GM12801 (cell line): ENCODE data around the gene ASXL2.

ENCODE experiments used
- CTCF ChIP-seq: IDR thresholded peaks from one replicate; pipeline ENCODE4 v1.5.1; 2011; ENCODE audit warnings: control low read depth; ENCODE audit not compliant: insufficient read length; ENCODE audit errors: extremely low read depth

Gene ASXL2

GRCh38 chr2:25805987-25806386 lies 72.3 kb downstream of the ASXL2 start:
- no peak for TF ChIP-seq CTCF

- no peak for TF ChIP-seq CTCF
These were observed 73.9 kb downstream of the ASXL2 start for GRCh38 chr2:25804338-25804737.

- TF ChIP-seq CTCF: no peak
These were observed 79.0 kb downstream of the ASXL2 start for GRCh38 chr2:25799301-25799700.

- no peak for TF ChIP-seq CTCF
These were observed 80.4 kb downstream of the ASXL2 start for GRCh38 chr2:25797620-25798488.

GRCh38 chr2:25794544-25795276 lies 83.6 kb downstream of the ASXL2 start:
- no peak for TF ChIP-seq CTCF

- no peak for TF ChIP-seq CTCF
These were observed 88.1 kb downstream of the ASXL2 start for GRCh38 chr2:25790074-25790790.

- no peak for TF ChIP-seq CTCF
These were observed 89.8 kb downstream of the ASXL2 start for GRCh38 chr2:25788457-25788856.
